ENCODE results near the gene BIK. TPM values are rescaled to one million over a fixed set of nuclear protein-coding genes. Genes with fewer than 3 reads are reported as not detected.

BIK gene
- total and polyA plus RNA-seq, 8 donors = 2.3 to 29.2 (median 16.6) TPM; not detected in 2

DNA sequence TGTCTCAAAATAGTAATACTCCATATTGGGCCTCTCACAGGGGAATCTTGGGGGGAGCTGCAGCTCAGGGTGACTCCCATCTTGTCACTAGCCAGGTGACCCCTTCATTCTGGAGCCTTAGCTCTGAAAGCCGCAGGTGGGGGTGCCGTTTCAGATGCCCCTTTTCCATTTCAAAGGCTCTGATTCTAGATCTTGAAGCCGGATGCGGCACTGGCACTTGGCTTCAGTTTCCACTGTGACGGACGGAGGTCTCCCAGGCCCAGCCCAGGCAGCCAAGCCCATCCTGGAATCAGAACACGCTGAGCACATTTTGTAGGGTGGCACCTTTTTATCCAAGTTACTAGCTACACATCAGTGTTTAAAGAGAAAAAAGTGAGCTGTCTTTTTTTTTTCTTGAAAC lies 6.4 kb downstream of the BIK start:
- TF ChIP-seq EP300 (IDR thresholded peaks at IDR 0.05) (no peak), POLR2AphosphoS5 (IDR thresholded peaks at IDR 0.05) (no peak), POLR2A (IDR thresholded peaks at IDR 0.05) (no peak)
- TF ChIP-seq, protein P1, sequence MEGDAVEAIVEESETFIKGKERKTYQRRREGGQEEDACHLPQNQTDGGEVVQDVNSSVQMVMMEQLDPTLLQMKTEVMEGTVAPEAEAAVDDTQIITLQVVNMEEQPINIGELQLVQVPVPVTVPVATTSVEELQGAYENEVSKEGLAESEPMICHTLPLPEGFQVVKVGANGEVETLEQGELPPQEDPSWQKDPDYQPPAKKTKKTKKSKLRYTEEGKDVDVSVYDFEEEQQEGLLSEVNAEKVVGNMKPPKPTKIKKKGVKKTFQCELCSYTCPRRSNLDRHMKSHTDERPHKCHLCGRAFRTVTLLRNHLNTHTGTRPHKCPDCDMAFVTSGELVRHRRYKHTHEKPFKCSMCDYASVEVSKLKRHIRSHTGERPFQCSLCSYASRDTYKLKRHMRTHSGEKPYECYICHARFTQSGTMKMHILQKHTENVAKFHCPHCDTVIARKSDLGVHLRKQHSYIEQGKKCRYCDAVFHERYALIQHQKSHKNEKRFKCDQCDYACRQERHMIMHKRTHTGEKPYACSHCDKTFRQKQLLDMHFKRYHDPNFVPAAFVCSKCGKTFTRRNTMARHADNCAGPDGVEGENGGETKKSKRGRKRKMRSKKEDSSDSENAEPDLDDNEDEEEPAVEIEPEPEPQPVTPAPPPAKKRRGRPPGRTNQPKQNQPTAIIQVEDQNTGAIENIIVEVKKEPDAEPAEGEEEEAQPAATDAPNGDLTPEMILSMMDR (IDR thresholded peaks at IDR 0.05) = no peak
- Histone ChIP-seq H3K27ac (no peak overlapping the region), H3K36me3 (no peaks in the 10 kb centered on the region), H3K9me3 (no peaks in the 10 kb centered on the region), H3K4me3 (no peak overlapping the region), H3K4me1 (peaks cover 37 to 84% (median 71%) of the 10 kb centered on the region in 4 donors), H3K27me3 (peaks cover 0 to 41% (median 0%) of the 10 kb centered on the region in 3 donors)
- 80 to 93% (median 91%) methylated on average over 7 of the region's 7 CpGs for WGBS, 5 donors
- DNase-seq = no peak
- intact Hi-C loops (cut with DNase I; ENCODE audit: low total_unique reads) = no loop called here

DNA sequence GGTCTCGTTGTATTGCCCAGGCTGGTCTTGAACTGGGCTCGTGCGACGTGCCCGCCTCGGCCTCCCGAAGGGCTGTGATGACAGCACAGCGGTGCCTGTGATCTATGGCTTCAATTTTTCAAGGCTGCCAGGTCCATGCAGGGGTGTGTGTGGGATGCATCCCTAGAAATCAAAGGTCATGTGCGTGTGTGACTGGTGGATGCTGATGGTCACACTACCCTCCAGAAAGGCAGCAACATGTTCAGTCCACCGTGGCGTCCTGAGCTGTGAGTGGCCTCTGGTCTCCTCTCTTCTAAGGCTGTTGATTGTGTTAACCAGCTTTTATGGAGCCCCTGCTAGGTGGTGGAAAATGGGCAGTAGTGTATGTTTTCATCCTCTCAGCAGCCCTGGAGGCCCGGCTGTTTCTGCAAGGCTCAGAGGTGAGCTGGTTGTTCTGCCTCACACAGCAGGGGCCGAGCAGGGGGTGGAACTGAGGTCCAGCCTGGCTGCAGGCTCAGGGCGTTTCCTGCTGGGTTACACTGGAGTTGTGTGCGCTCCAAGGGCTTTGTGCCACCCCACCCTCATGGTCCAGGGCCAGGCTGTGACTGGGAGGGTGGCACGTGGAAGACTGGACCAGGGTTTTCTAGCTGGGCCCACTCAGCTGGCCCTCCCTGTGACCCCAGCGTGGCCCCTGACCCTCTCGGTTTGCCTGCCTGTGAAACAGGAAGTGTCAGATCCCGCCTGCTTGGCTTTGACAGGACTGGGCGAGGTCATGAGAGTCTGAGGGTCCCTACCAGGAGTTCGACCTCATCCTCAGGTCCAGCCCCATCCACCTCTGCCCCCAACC lies 7.7 kb downstream of the BIK start:
- intact Hi-C loops (cut with DNase I; ENCODE audit: low total_unique reads) = no loop called here
- 49 to 72% (median 59%) methylated on average over 17 to 21 of the region's 21 CpGs for WGBS, 5 donors
- Histone ChIP-seq H3K36me3 (no peaks in the 10 kb centered on the region), H3K27ac (peak overlapping the region; percentile 39 to 76 (median 63)), H3K9me3 (no peaks in the 10 kb centered on the region), H3K27me3 (peaks cover 0 to 28% (median 0%) of the 10 kb centered on the region in 3 donors), H3K4me1 (peaks cover 37 to 85% (median 68%) of the 10 kb centered on the region in 4 donors), H3K4me3 (peak overlapping the region in 1 of 4 donors; percentile 16)
- DNase-seq = peak; percentile 72 to 77
- TF ChIP-seq EP300 (IDR thresholded peaks at IDR 0.05) (no peak), POLR2A (IDR thresholded peaks at IDR 0.05) (no peak), POLR2AphosphoS5 (IDR thresholded peaks at IDR 0.05) (peak in 1 of 3 donors; percentile 46)
- TF ChIP-seq, protein P1 (IDR thresholded peaks at IDR 0.05) = no peak

DNA sequence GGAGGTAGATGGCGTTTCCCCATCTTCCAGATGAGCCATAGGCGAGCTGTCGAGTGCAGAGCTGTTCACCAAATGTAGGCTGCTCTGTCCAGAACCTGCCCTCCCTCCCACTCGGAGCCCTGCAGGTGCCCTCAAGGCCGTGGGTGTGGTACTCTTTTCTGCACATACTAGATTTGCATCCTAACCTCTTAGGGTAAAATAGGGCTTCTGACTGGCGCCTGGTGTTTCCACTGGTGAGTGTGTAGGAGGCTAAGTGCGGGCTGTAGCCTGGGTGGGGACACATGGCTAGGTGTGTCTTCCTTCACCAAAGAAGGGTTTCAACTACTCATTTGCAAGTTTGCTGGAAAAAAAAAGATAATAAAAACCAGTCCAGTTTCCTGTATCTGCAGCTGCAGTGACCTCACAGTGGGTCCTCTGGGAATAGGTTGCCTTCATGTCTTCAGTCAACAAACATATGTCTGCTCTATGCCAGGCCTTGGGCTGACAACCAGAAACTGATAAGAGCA lies 8.5 kb downstream of the BIK start:
- Histone ChIP-seq H3K9me3 (no peaks in the 10 kb centered on the region), H3K27ac (peak overlapping the region; percentile 12 to 76 (median 63)), H3K27me3 (peaks cover 0 to 21% (median 0%) of the 10 kb centered on the region in 3 donors), H3K4me1 (peaks cover 32 to 79% (median 64%) of the 10 kb centered on the region in 4 donors), H3K36me3 (no peaks in the 10 kb centered on the region), H3K4me3 (peak overlapping the region in 1 of 4 donors; percentile 16)
- DNase-seq = peak in 1 of 2 donors; percentile 32
- intact Hi-C loops (cut with DNase I; ENCODE audit: low total_unique reads) = no loop called here
- WGBS, 5 donors = 36 to 48% (median 47%) methylated on average over 7 of the region's 7 CpGs
- TF ChIP-seq, protein P1 (IDR thresholded peaks at IDR 0.05) = no peak
- no peak for TF ChIP-seq POLR2AphosphoS5 (IDR thresholded peaks at IDR 0.05)
- TF ChIP-seq POLR2A (IDR thresholded peaks at IDR 0.05) = no peak
- TF ChIP-seq EP300 (IDR thresholded peaks at IDR 0.05) = no peak

DNA sequence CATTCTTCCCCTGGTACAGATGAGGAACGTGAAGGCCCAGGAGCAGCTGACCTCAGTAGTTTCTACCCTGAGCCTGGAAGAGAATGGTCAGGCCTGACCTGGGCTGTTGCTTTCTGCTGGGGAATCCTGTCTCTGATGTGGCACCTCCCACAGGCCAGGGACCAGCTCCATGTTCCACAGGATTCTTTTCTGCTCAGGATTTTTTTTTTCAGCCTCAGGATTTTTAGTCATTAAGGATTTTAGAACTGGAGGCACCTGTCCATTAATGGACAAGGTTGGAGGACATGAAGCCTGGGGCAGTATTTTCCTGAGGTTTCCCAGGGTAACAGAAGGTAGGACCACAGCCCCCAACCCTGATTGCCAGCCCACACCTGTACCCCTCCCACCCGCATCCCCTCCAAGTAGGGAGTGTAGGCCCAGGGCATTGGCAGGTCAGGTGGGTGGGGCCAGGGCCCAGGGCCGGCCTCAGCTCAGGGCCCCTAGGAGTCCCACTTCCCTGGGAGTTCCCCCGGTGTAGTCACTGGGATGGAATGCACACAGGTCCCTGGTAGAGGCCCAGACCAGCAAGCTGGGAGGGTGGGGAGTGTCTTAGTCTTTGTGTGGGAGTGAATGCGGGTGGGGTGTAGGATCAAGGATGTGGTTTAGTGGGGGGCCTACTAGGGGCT lies 16.1 kb downstream of the BIK start:
- peaks cover 0 to 13% (median 13%) of the 10 kb centered on the region in 4 donors for H3K36me3 ChIP-seq
- 37 to 53% (median 43%) methylated on average over 4 to 5 of the region's 5 CpGs for WGBS, 5 donors
- no peaks in the 10 kb centered on the region for H3K27me3 ChIP-seq
- intact Hi-C loops (cut with DNase I; ENCODE audit: low total_unique reads) = no loop called here
- H3K9me3 ChIP-seq = no peaks in the 10 kb centered on the region
- peak; percentile 57 to 92 for DNase-seq
- TF ChIP-seq POLR2AphosphoS5 (IDR thresholded peaks at IDR 0.05) = peak in 1 of 3 donors; percentile 25
- TF ChIP-seq, protein P1 (IDR thresholded peaks at IDR 0.05) = no peak
- H3K4me3 ChIP-seq = no peak overlapping the region
- H3K27ac ChIP-seq = peak overlapping the region; percentile 73 to 85 (median 78)
- peaks cover 19 to 79% (median 59%) of the 10 kb centered on the region in 4 donors for H3K4me1 ChIP-seq

All from stomach (tissue), 9 donors.